Neutrophil (primary cell): Measurements from ENCODE around the gene PCDHAC2.

Source experiments
- H3K27ac ChIP-seq: fragments of 200-600 bp; sonication (generic); 2 replicates; pipeline ENCODE4 v1.5.1; 2016; ENCODE audit warnings: mild to moderate bottlenecking, moderate library complexity
- H3K27me3 ChIP-seq: fragments of 200-600 bp; sonication (generic); 2 replicates; pipeline ENCODE4 v1.6.0; 2016; ENCODE audit warnings: mild to moderate bottlenecking
- H3K36me3 ChIP-seq: fragments of 200-600 bp; sonication (generic); 2 replicates; pipeline ENCODE4 v1.5.1; 2017
- H3K4me1 ChIP-seq, 2 experiments: fragments of 200-600 bp in 1 of 2; sonication (generic) in 1 of 2; 1 replicate in 1 of 2; 2 replicates in 1 of 2; pipeline versions ENCODE4 v1.5.1 to v1.6.1; 2013 to 2016; ENCODE audit warnings: low read depth in 1 of 2, low read length in 1 of 2, mild to moderate bottlenecking in 1 of 2, moderate library complexity in 1 of 2; ENCODE audit not compliant: control insufficient read depth in 1 of 2, insufficient read depth in 1 of 2
- H3K4me3 ChIP-seq, 2 experiments: fragments of 200-600 bp in 1 of 2; sonication (generic) in 1 of 2; 1 replicate in 1 of 2; 2 replicates in 1 of 2; pipeline ENCODE4 v1.5.1; 2013 to 2016; ENCODE audit warnings: low read depth in 1 of 2, low read length in 1 of 2, mild to moderate bottlenecking in 1 of 2, moderate library complexity in 1 of 2
- H3K9me3 ChIP-seq: fragments of 200-600 bp; sonication (generic); 2 replicates; pipeline ENCODE4 v1.5.1; 2016
- CTCF ChIP-seq: fragments of 200-600 bp; sonication (generic); IDR thresholded peaks from 2 replicates; pipeline ENCODE4 v1.5.1; 2016; ENCODE audit warnings: antibody characterized with exemption

Gene PCDHAC2

DNA sequence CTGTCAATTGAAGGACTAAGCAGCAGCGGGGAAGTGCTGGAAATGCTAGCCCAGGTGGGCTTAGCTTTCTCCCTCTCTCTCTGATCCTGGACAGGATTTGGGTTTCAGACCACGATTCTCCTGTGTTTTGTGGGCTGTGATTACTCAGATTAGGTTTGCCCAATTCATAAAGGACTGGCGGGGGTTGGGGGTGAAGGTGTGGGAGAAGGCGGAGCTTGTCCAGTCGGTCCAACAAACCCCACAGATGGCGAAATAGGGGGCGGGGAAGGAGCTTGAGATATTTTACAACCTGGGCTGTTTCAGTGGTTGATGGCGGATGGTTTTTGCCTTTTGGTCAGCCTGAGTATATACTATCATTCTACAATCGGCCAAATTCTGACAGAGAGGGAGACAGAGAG, 35.2 kb downstream of the PCDHAC2 start:
- Histone ChIP-seq H3K27ac (no peak overlapping the region), H3K9me3 (peaks cover 5% of the 10 kb centered on the region), H3K4me1 (no peaks in the 10 kb centered on the region), H3K4me3 (no peak overlapping the region), H3K27me3 (peaks cover 18% of the 10 kb centered on the region), H3K36me3 (no peaks in the 10 kb centered on the region)
- no peak for TF ChIP-seq CTCF

DNA sequence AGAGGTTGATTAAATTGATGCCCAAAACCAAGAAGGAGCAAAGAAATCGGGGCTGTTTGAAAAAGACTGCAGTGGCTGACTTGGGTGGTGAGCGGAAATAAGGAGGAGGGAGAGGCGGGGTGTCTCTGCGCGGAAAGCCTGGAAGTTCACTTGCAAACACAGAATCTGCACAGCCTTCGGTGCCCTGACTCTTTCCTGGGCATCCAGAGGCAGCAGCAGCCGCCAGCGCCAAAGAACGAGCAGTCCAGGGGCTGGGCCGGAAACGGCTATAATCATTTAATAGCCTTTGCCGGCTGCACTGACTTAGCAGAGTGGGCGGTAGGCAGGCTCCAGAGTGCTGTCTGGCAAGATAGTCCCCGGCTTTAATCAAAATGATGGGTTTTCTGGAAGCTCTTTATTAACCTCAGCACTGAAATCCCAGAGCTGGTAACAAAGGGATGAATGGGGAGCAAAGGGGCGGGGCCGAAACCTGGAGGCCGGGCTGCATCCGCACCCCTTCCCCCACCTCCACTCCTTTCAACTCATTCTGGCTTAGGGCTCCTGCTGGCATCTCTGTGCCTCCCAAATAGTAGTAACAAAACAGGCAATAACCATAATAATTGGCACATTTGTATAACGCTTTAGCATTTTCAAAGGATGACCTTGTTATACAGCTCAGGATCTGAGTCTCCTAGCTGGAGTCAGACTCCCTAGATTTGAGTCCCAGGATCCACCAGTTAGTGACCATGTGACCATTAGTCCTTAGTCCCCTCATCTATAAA, 35.7 kb downstream of the PCDHAC2 start:
- no peak overlapping the region for H3K4me3 ChIP-seq

GRCh38 chr5:141002605-141002965, 36.3 kb downstream of the PCDHAC2 start:
- H3K27me3 ChIP-seq: peaks cover 18% of the 10 kb centered on the region
- H3K9me3 ChIP-seq: no peaks in the 10 kb centered on the region
- no peak overlapping the region for H3K4me3 ChIP-seq
- H3K36me3 ChIP-seq: no peaks in the 10 kb centered on the region
- no peak for TF ChIP-seq CTCF
- no peak overlapping the region for H3K27ac ChIP-seq
- H3K4me1 ChIP-seq: no peaks in the 10 kb centered on the region

More for the DNA sequence above, 35.7 kb downstream of the PCDHAC2 start:
- H3K27me3 ChIP-seq: peaks cover 18% of the 10 kb centered on the region
- no peak for TF ChIP-seq CTCF
- H3K27ac ChIP-seq: no peak overlapping the region
- no peaks in the 10 kb centered on the region for H3K36me3 ChIP-seq
- H3K4me1 ChIP-seq: no peaks in the 10 kb centered on the region
- peaks cover 5% of the 10 kb centered on the region for H3K9me3 ChIP-seq

- Histone ChIP-seq H3K4me3 (no peak overlapping the region), H3K27ac (no peak overlapping the region), H3K9me3 (no peaks in the 10 kb centered on the region), H3K4me1 (no peaks in the 10 kb centered on the region), H3K36me3 (no peaks in the 10 kb centered on the region), H3K27me3 (peaks cover 18% of the 10 kb centered on the region)
- TF ChIP-seq CTCF: no peak
Measured at GRCh38 chr5:141003031-141003430, 36.8 kb downstream of the PCDHAC2 start.

GRCh38 chr5:141003791-141004611, 37.7 kb downstream of the PCDHAC2 start:
- TF ChIP-seq CTCF: no peak
- Histone ChIP-seq H3K36me3 (no peaks in the 10 kb centered on the region), H3K27me3 (peaks cover 18% of the 10 kb centered on the region), H3K9me3 (no peaks in the 10 kb centered on the region), H3K4me1 (no peaks in the 10 kb centered on the region), H3K27ac (no peak overlapping the region), H3K4me3 (no peak overlapping the region)
